MCF 10A (cell line): Measurements from ENCODE around the gene CHGA. TPM values are rescaled to one million over a fixed set of nuclear protein-coding genes. Genes with fewer than 3 reads are reported as not detected.

ENCODE experiments used
- BruUV-seq: library from RNA; stranded (reverse); fragments of 400-500 nt; replicated peaks from 2 replicates; lab custom pipeline; 2021; lab: Mats Ljungman, UMichigan
- CTCF ChIA-PET: fragments of 300-600 bp; sonication (Branson Sonifier 250); formaldehyde crosslinking; extraction: SDS; loops from one replicate; lab custom pipeline; 2021; ENCODE audit warnings: antibody characterized with exemption, inconsistent platforms; lab: Yijun Ruan, JAX
- POLR2A ChIA-PET: fragments of 300-600, 350-650 bp; sonication (Branson Sonifier 250); formaldehyde crosslinking; extraction: SDS; loops from one replicate; lab custom pipeline; 2020; ENCODE audit warnings: antibody characterized with exemption, inconsistent platforms; lab: Yijun Ruan, JAX
- DNase-seq: peaks from one replicate; pipeline ENCODE4 v3.0.0-alpha.2; 2018; ENCODE audit not compliant: unreplicated experiment
- H3K27ac Mint-ChIP-seq: one replicate; pipeline ENCODE4 v1.8.0; 2022; ENCODE audit warnings: mild to moderate bottlenecking, low read depth, mixed read lengths; ENCODE audit not compliant: unreplicated experiment
- H3K27me3 Mint-ChIP-seq: one replicate; pipeline ENCODE4 v1.8.0; 2022; ENCODE audit warnings: mixed read lengths; ENCODE audit not compliant: insufficient read depth, unreplicated experiment
- H3K36me3 Mint-ChIP-seq: one replicate; pipeline ENCODE4 v1.8.0; 2022; ENCODE audit warnings: mild to moderate bottlenecking, moderate library complexity, mixed read lengths; ENCODE audit not compliant: insufficient read depth, unreplicated experiment
- H3K4me1 Mint-ChIP-seq: one replicate; pipeline ENCODE4 v1.8.0; 2022; ENCODE audit warnings: mixed read lengths; ENCODE audit not compliant: insufficient read depth, unreplicated experiment
- H3K4me3 Mint-ChIP-seq: one replicate; pipeline ENCODE4 v1.8.0; 2022; ENCODE audit warnings: mild to moderate bottlenecking, moderate library complexity, mixed read lengths; ENCODE audit not compliant: unreplicated experiment
- H3K9me3 Mint-ChIP-seq: one replicate; pipeline ENCODE4 v1.8.0; 2022; ENCODE audit warnings: mixed read lengths; ENCODE audit not compliant: unreplicated experiment
- CTCF ChIP-seq: fragments of 200-600 bp; IDR thresholded peaks from one replicate; pipeline ENCODE4 v1.8.0; 2022; ENCODE audit warnings: antibody characterized with exemption, mild to moderate bottlenecking; ENCODE audit not compliant: unreplicated experiment
- intact Hi-C: fragments of 100-400 bp; cut with micrococcal nuclease; formaldehyde crosslinking; loops from 2 replicates; pipeline ENCODE4 v1.14.1; 2022
- total RNA-seq: library from RNA; stranded (reverse); gene quantifications from 2 replicates; pipeline ENCODE4 v1.2.3, GENCODE V29; 2022

The CHGA gene
- total RNA-seq, 1 experiment from 2014 or later: 0.35 TPM

DNA sequence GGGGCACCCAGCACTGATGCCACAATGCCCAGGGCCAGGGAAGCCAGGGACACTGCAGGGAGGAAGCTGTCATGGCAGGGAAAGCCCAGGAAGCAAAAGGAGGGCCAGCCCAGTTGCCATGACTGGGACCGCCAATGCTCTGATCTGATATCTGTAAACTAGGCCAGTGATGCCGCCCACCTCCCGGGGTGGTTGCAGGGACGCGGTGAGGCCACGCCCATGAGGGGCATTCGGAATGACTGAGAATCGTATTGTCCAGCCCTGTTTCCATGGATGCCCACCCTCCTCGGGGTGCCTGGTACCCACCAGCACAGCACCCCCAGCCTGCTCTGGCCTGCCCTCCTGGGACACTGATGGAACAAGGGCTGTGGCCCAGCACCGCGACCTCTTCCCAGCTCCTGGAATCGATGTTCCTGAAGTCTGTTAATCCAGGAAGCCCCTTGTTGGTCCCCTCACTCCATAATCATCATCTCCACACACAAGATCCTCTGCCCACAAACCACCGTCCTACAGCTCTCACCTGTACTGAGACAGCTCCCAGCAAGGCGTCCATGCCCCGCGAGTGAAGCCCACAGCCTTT is 48.7 kb downstream of the CHGA start:
- intact Hi-C loops: loop anchor here (5.0 kb wide), 1 partner anchor 71 kb away; no protein-coding TSS in a partner anchor
- H3K27me3 Mint-ChIP-seq: no peaks in the 10 kb centered on the region
- no peaks in the 10 kb centered on the region for H3K9me3 Mint-ChIP-seq
- H3K27ac Mint-ChIP-seq: peak overlapping the region; percentile 92
- peaks cover 18% of the 10 kb centered on the region for H3K36me3 Mint-ChIP-seq
- no TSS peak for BruUV-seq
- ChIA-PET CTCF (interaction anchor here (0.5 to 2.2 kb wide), 6 partner anchors 25 to 352 kb away, joined by 3 to 8 read pairs (median 3); no protein-coding TSS in a partner anchor), POLR2A (interaction anchor here (0.6 to 1.0 kb wide), 2 partner anchors 45 to 175 kb away, joined by 3 to 4 read pairs; no protein-coding TSS in a partner anchor)
- no peak overlapping the region for H3K4me3 Mint-ChIP-seq
- peaks cover 19% of the 10 kb centered on the region for H3K4me1 Mint-ChIP-seq
- no peak for DNase-seq
- no peak for TF ChIP-seq CTCF

GRCh38 chr14:92973261-92973797 is 50.4 kb downstream of the CHGA start:
- no TSS peak for BruUV-seq
- Mint-ChIP-seq H3K27me3 (no peaks in the 10 kb centered on the region), H3K4me1 (peaks cover 19% of the 10 kb centered on the region), H3K4me3 (no peak overlapping the region), H3K36me3 (peaks cover 29% of the 10 kb centered on the region), H3K27ac (peak overlapping the region; percentile 92), H3K9me3 (peaks cover 8% of the 10 kb centered on the region)
- ChIA-PET POLR2A (no interaction called here), CTCF (interaction anchor here (0.6 to 2.2 kb wide), 10 partner anchors 10 to 162 kb away, joined by 3 to 8 read pairs (median 3); no protein-coding TSS in a partner anchor)
- TF ChIP-seq CTCF: peak; percentile 84
- intact Hi-C loops: loop anchor here (1.0 to 5.0 kb wide), 4 partner anchors 69 to 166 kb away; no protein-coding TSS in a partner anchor
- peak; percentile 81 for DNase-seq

DNA sequence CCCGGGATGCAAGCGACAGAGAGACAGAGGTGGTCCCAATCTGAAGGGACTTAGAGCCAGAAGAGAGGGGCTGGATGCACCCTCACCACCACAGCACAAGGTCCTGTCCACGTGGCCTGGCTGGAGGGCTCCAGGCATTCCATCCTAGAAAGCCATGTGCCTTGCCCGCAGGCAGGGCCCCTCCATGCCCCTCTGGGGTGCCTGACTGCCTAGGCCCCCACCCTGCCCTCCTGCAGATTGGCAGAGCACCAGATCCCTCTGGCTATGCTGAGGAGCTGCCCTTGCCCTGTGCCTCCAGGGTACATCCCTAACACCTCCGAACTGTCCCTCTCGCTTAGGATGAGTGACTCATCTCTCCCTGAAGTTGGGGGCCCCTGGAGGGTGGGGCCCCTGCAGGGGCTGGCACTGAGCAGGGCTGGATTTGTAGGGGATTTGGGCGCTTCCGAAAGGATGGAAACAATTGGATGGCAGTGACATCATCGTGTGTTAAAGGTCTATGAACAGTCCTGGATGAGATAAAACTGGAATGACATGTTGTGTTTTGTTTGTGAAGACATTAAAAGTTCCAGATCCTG is 50.9 kb downstream of the CHGA start:
- ChIA-PET CTCF (interaction anchor here (0.6 to 2.2 kb wide), 7 partner anchors 12 to 164 kb away, joined by 3 to 8 read pairs (median 3); no protein-coding TSS in a partner anchor), POLR2A (no interaction called here)
- no TSS peak for BruUV-seq
- TF ChIP-seq CTCF: no peak
- Mint-ChIP-seq H3K4me3 (no peak overlapping the region), H3K36me3 (peaks cover 29% of the 10 kb centered on the region), H3K27me3 (no peaks in the 10 kb centered on the region), H3K9me3 (peaks cover 8% of the 10 kb centered on the region), H3K27ac (peak overlapping the region; percentile 92), H3K4me1 (peaks cover 19% of the 10 kb centered on the region)
- peak; percentile 27 for DNase-seq
- intact Hi-C loops: loop anchor here (1.0 to 5.0 kb wide), 4 partner anchors 68 to 165 kb away; no protein-coding TSS in a partner anchor
